HL-60/S4 treated with phorbol 12-myristate 13-acetate at 8.2 ng/mL for 4 days and 3 days (cell line): ENCODE data around the gene SF3A2.

Experiments
- in situ Hi-C: fragments of 300-500 bp; cut with MboI; formaldehyde crosslinking; loops from 2 replicates; pipeline ENCODE4 v1.15.0; 2022; ENCODE audit warnings: low sequenced_read_pairs

The SF3A2 gene

GRCh38 chr19:2239771-2240770 is 3.4 kb downstream of the SF3A2 start:
- in situ Hi-C loops = no loop called here

GRCh38 chr19:2240881-2241760 is 4.5 kb downstream of the SF3A2 start:
- in situ Hi-C loops = no loop called here

- in situ Hi-C loops = no loop called here
Measured at GRCh38 chr19:2242092-2242537, 5.5 kb downstream of the SF3A2 start.

GRCh38 chr19:2242816-2243215 is 6.2 kb downstream of the SF3A2 start:
- in situ Hi-C loops = no loop called here

GRCh38 chr19:2243274-2244124 is 6.9 kb downstream of the SF3A2 start:
- in situ Hi-C loops = no loop called here

GRCh38 chr19:2244125-2244411 is 7.4 kb downstream of the SF3A2 start:
- in situ Hi-C loops = no loop called here

- in situ Hi-C loops = no loop called here
Measured at GRCh38 chr19:2244486-2244885, 7.9 kb downstream of the SF3A2 start.

- in situ Hi-C loops = no loop called here
Measured at GRCh38 chr19:2245273-2245672, 8.6 kb downstream of the SF3A2 start.

GRCh38 chr19:2246014-2246620 is 9.5 kb downstream of the SF3A2 start:
- in situ Hi-C loops = no loop called here

- in situ Hi-C loops = no loop called here
Measured at GRCh38 chr19:2246801-2247361, 10.3 kb downstream of the SF3A2 start.

- in situ Hi-C loops = no loop called here
Measured at GRCh38 chr19:2247433-2248101, 10.9 kb downstream of the SF3A2 start.

- in situ Hi-C loops = no loop called here
Measured at GRCh38 chr19:2248136-2249009, 11.7 kb downstream of the SF3A2 start.

GRCh38 chr19:2249010-2249866 is 12.6 kb downstream of the SF3A2 start, which contains the start of gene AMH:
AMH (plus strand) TSS chr19:2249323; CDS start chr19:2249333, 10 bp downstream.
- in situ Hi-C loops = no loop called here

- in situ Hi-C loops = no loop called here
Measured at GRCh38 chr19:2249880-2250765, 13.5 kb downstream of the SF3A2 start.

- in situ Hi-C loops = no loop called here
Measured at GRCh38 chr19:2250766-2251105, 14.1 kb downstream of the SF3A2 start.
